K562 treated with DMSO at 1 percent for 4 hours (cell line): ENCODE data around the gene HES2. TPM values are rescaled to one million over a fixed set of nuclear protein-coding genes. Genes with fewer than 3 reads are reported as not detected.

Experiments
- total RNA-seq: library from RNA; unstranded; fragments of 300-600 nt; gene quantifications from 2 replicates; pipeline ENCODE4 v1.2.3, GENCODE V29; 2022; ENCODE audit not compliant: insufficient read depth

HES2 gene
- total RNA-seq, result not detected in 2 replicates

GRCh38 chr1:6419804-6420453 is at the start of gene HES2:
HES2 (minus strand) TSS chr1:6419919; CDS start chr1:6419820, 99 bp downstream.

GRCh38 chr1:6466023-6466422 is 46.3 kb upstream of the HES2 start, which contains the start of gene TNFRSF25:
TNFRSF25 (minus strand) TSS chr1:6466173; CDS start chr1:6466107, 66 bp downstream.

GRCh38 chr1:6424619-6425593 is 5.2 kb upstream of the HES2 start, which contains the start of gene ESPN:
ESPN (plus strand) TSS chr1:6424776; CDS start chr1:6424956, 180 bp downstream.

GRCh38 chr1:6393400-6394187 is 26.1 kb downstream of the HES2 start, which contains the start of gene ACOT7:
ACOT7 (minus strand) TSS chr1:6393767; CDS start chr1:6393399, 368 bp downstream.

Other genes starting within 250 kb of the HES2 start
- gene CHD5, start 239.6 kb downstream of the HES2 start, total RNA-seq, result 0.28 and 0.38 TPM in 2 replicates
- gene RPL22, start 220.3 kb downstream of the HES2 start, total RNA-seq, result 398 and 406 TPM in 2 replicates
- 5.6 and 7.5 TPM in 2 replicates for gene RNF207, start 213.8 kb downstream of the HES2 start, total RNA-seq
- gene ICMT, start 184.0 kb downstream of the HES2 start, total RNA-seq, result 52.3 and 60.0 TPM in 2 replicates
- gene HES3, start 175.7 kb downstream of the HES2 start, total RNA-seq, result not detected in 2 replicates
- gene GPR153, start 158.8 kb downstream of the HES2 start, total RNA-seq, result 0.57 and 0.76 TPM in 2 replicates
- 63.3 and 63.9 TPM in 2 replicates for gene ACOT7, start 26.2 kb downstream of the HES2 start, total RNA-seq
- 3.7 and 5.2 TPM in 2 replicates for gene ESPN, start 4.9 kb upstream of the HES2 start, total RNA-seq
- not detected in 2 replicates for gene TNFRSF25, start 46.3 kb upstream of the HES2 start, total RNA-seq
- gene PLEKHG5, start 71.7 kb upstream of the HES2 start, total RNA-seq, result not detected in 2 replicates
- 6.1 and 9.8 TPM in 2 replicates for gene NOL9, start 134.6 kb upstream of the HES2 start, total RNA-seq
- gene TAS1R1, start 135.4 kb upstream of the HES2 start, total RNA-seq, result not detected in 2 replicates
- gene ZBTB48, start 160.1 kb upstream of the HES2 start, total RNA-seq, result 54.3 and 74.0 TPM in 2 replicates
- 70.4 and 90.6 TPM in 2 replicates for gene KLHL21, start 182.9 kb upstream of the HES2 start, total RNA-seq
- 18.2 and 23.9 TPM in 2 replicates for gene PHF13, start 193.8 kb upstream of the HES2 start, total RNA-seq
- gene THAP3, start 204.9 kb upstream of the HES2 start, total RNA-seq, result 30.7 and 34.8 TPM in 2 replicates